ENCODE results near the gene BPIFB2. TPM values are rescaled to one million over a fixed set of nuclear protein-coding genes. Genes with fewer than 3 reads are reported as not detected.
"Not testable (repeated sequence)": the region's sequence is repeated elsewhere in the genome, so short reads cannot be mapped to it uniquely, and the experiment has no call there.

Gene BPIFB2
- total RNA-seq, 1 experiment from 2014 or later, result not detected

GRCh38 chr20:33026779-33027759, 19.6 kb downstream of the BPIFB2 start:
- DNase-seq (ENCODE audit: low spot score), result no peak
- in situ Hi-C loops (cut with HindIII; ENCODE audit: low sequenced_read_pairs), result no loop called here

GRCh38 chr20:33027769-33028751, 20.6 kb downstream of the BPIFB2 start:
- DNase-seq (ENCODE audit: low spot score), result no peak
- in situ Hi-C loops (cut with HindIII; ENCODE audit: low sequenced_read_pairs), result no loop called here

GRCh38 chr20:33028875-33029274, 21.4 kb downstream of the BPIFB2 start:
- in situ Hi-C loops (cut with HindIII; ENCODE audit: low sequenced_read_pairs), result no loop called here
- DNase-seq (ENCODE audit: low spot score), result no peak

- DNase-seq (ENCODE audit: low spot score), result no peak
- in situ Hi-C loops (cut with HindIII; ENCODE audit: low sequenced_read_pairs), result no loop called here
Measured at GRCh38 chr20:33030076-33030475, 22.6 kb downstream of the BPIFB2 start.

- in situ Hi-C loops (cut with HindIII; ENCODE audit: low sequenced_read_pairs), result no loop called here
- DNase-seq (ENCODE audit: low spot score), result no peak
Measured at GRCh38 chr20:33030569-33030968, 23.1 kb downstream of the BPIFB2 start.

GRCh38 chr20:33031531-33031930, 24.0 kb downstream of the BPIFB2 start, which contains the start of gene BPIFB6:
BPIFB6 (plus strand) TSS chr20:33031648; CDS start chr20:33031648, 0 bp downstream.
- in situ Hi-C loops (cut with HindIII; ENCODE audit: low sequenced_read_pairs), result no loop called here
- no peak for DNase-seq (ENCODE audit: low spot score)

GRCh38 chr20:33032555-33032954, 25.1 kb downstream of the BPIFB2 start:
- no peak for DNase-seq (ENCODE audit: low spot score)
- in situ Hi-C loops (cut with HindIII; ENCODE audit: low sequenced_read_pairs), result no loop called here

- in situ Hi-C loops (cut with HindIII; ENCODE audit: low sequenced_read_pairs), result no loop called here
- DNase-seq (ENCODE audit: low spot score), result no peak
Measured at GRCh38 chr20:33033381-33033780, 25.9 kb downstream of the BPIFB2 start.

GRCh38 chr20:33034115-33034514, 26.6 kb downstream of the BPIFB2 start:
- DNase-seq (ENCODE audit: low spot score), result no peak
- in situ Hi-C loops (cut with HindIII; ENCODE audit: low sequenced_read_pairs), result no loop called here

- in situ Hi-C loops (cut with HindIII; ENCODE audit: low sequenced_read_pairs), result no loop called here
- DNase-seq (ENCODE audit: low spot score), result no peak
Measured at GRCh38 chr20:33034901-33035492, 27.5 kb downstream of the BPIFB2 start.

GRCh38 chr20:33037456-33037855, 30.0 kb downstream of the BPIFB2 start:
- in situ Hi-C loops (cut with HindIII; ENCODE audit: low sequenced_read_pairs), result no loop called here
- no peak for DNase-seq (ENCODE audit: low spot score)

GRCh38 chr20:33038243-33038642, 30.7 kb downstream of the BPIFB2 start:
- no peak for DNase-seq (ENCODE audit: low spot score)
- in situ Hi-C loops (cut with HindIII; ENCODE audit: low sequenced_read_pairs), result no loop called here

GRCh38 chr20:33042430-33042829, 34.9 kb downstream of the BPIFB2 start:
- in situ Hi-C loops (cut with HindIII; ENCODE audit: low sequenced_read_pairs), result no loop called here
- no peak for DNase-seq (ENCODE audit: low spot score)

GRCh38 chr20:33042983-33043730, 35.7 kb downstream of the BPIFB2 start:
- no peak for DNase-seq (ENCODE audit: low spot score)
- in situ Hi-C loops (cut with HindIII; ENCODE audit: low sequenced_read_pairs), result no loop called here

GRCh38 chr20:33043731-33044181, 36.3 kb downstream of the BPIFB2 start:
- DNase-seq (ENCODE audit: low spot score), result no peak
- in situ Hi-C loops (cut with HindIII; ENCODE audit: low sequenced_read_pairs), result no loop called here

GRCh38 chr20:33045129-33045721, 37.7 kb downstream of the BPIFB2 start:
- DNase-seq (ENCODE audit: low spot score); in situ Hi-C loops (cut with HindIII; ENCODE audit: low sequenced_read_pairs): not testable (repeated sequence)

- in situ Hi-C loops (cut with HindIII; ENCODE audit: low sequenced_read_pairs), result no loop called here
- DNase-seq (ENCODE audit: low spot score), result no peak
Measured at GRCh38 chr20:33046412-33046811, 38.9 kb downstream of the BPIFB2 start.

GRCh38 chr20:33051333-33051732, 43.8 kb downstream of the BPIFB2 start:
- DNase-seq (ENCODE audit: low spot score), result no peak
- in situ Hi-C loops (cut with HindIII; ENCODE audit: low sequenced_read_pairs), result no loop called here
